Natural killer cell (primary cell): ENCODE results near the gene JAKMIP3. TPM values are rescaled to one million over a fixed set of nuclear protein-coding genes. Genes with fewer than 3 reads are reported as not detected.

Experiments used
- ATAC-seq, 3 donors: fragments of 150-1000 bp in 2 of 3; fragments of 200-7000 bp in 1 of 3; cut with Tn5 transposase; 1 replicate in 1 of 3; 2 replicates in 2 of 3; pipeline ENCODE4 v1.10.0; 2021; ENCODE audit warnings: mild to moderate bottlenecking in 2 of 3, moderate library complexity in 2 of 3
- DNase-seq, 2 donors: peaks; one replicate each; pipeline versions ENCODE4 v3.0.0 to v3.0.0-alpha.2; 2013 to 2021; ENCODE audit warnings: mixed read lengths in 1 of 2
- H3K27ac ChIP-seq: one replicate; pipeline ENCODE4 v1.5.1; 2013; ENCODE audit warnings: mild to moderate bottlenecking, low read length
- H3K27me3 ChIP-seq: one replicate; pipeline ENCODE4 v1.6.1; 2013; ENCODE audit warnings: low read length; ENCODE audit not compliant: control insufficient read depth, insufficient read depth
- H3K36me3 ChIP-seq: one replicate; pipeline ENCODE4 v1.6.1; 2013; ENCODE audit warnings: low read length; ENCODE audit not compliant: control insufficient read depth, insufficient read depth
- H3K4me1 ChIP-seq: one replicate; pipeline ENCODE4 v1.6.1; 2013; ENCODE audit warnings: low read length; ENCODE audit not compliant: control insufficient read depth, insufficient read depth
- H3K4me3 ChIP-seq: one replicate; pipeline ENCODE4 v1.5.1; 2013; ENCODE audit warnings: low read length
- H3K9me3 ChIP-seq: one replicate; pipeline ENCODE4 v1.6.1; 2013; ENCODE audit warnings: low read length; ENCODE audit not compliant: control insufficient read depth, insufficient read depth
- H3K27ac Mint-ChIP-seq, 2 donors: one replicate each; pipeline ENCODE4 v1.8.0; 2022; ENCODE audit warnings: mild to moderate bottlenecking in 2 of 2, mixed read lengths in 2 of 2, moderate library complexity in 1 of 2
- H3K27me3 Mint-ChIP-seq, 2 donors: one replicate each; pipeline ENCODE4 v1.8.0; 2022; ENCODE audit warnings: low read depth in 2 of 2, mixed read lengths in 2 of 2
- H3K36me3 Mint-ChIP-seq: one replicate; pipeline ENCODE4 v1.8.0; 2022; ENCODE audit warnings: mixed read lengths
- H3K4me1 Mint-ChIP-seq, 2 donors: one replicate each; pipeline ENCODE4 v1.8.0; 2022; ENCODE audit warnings: mixed read lengths in 2 of 2
- H3K4me3 Mint-ChIP-seq: one replicate; pipeline ENCODE4 v1.8.0; 2022; ENCODE audit warnings: mild to moderate bottlenecking, moderate library complexity, mixed read lengths
- H3K9me3 Mint-ChIP-seq, 2 donors: one replicate each; pipeline ENCODE4 v1.8.0; 2022; ENCODE audit warnings: mixed read lengths in 2 of 2
- WGBS: methylation state at CpG from one replicate; pipeline ENCODE4 v1.1.7; 2013; ENCODE audit warnings: missing lambda C conversion rate; ENCODE audit not compliant: insufficient coverage; 5-methylcytosine and 5-hydroxymethylcytosine counted together
- intact Hi-C: fragments of 100-400 bp; cut with micrococcal nuclease; formaldehyde crosslinking; loops from one replicate; pipeline ENCODE4 v1.14.2; 2022
- total RNA-seq, 4 donors: library from RNA; stranded (reverse); fragments of 120-200 nt in 1 of 4; gene quantifications; one replicate each; pipeline versions ENCODE4 v1.2.3 to v1.2.4, GENCODE V29; 2013 to 2022
- TF ChIP-seq, protein P1 (sequence below): fragments of 200-600 bp; IDR thresholded peaks from one replicate; pipeline ENCODE4 v1.8.0; 2022; ENCODE audit warnings: antibody characterized with exemption

The JAKMIP3 gene
- total RNA-seq, 3 donors from 2014 or later (not counting 1 experiment from before 2014, with no cell fraction given): 0.19 to 0.45 (median 0.20) TPM

DNA sequence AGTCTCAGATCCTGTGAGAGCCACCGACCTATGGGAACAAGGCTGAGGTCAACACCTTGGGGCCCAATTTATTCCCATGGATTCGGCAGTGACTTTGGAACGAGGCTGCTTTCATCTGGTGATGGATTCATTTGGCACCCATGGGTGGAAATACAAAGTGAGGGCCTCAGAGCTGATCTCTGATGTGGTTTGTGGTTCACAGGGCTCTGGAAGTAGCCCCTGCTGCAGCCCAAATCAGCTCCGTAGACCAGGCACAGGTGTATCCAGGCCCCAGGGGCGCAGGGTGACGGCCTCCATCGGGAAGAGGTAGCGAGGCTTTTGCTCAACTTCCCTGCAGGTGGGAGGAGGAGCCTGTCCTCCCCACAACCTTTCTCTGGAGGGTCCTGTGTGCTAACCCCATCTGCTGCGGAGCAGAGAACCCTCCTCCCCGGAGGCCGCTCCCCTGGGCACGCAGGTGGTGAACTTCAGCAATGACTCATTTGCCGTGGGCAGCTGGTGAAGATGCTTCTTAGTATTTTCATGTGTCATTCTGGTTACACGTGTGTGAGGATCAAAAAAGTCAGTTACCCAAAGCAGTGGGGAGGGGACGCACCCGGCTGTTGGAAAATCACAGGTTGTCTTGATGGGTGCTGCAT, 7.5 kb upstream of the JAKMIP3 start:
- 69% methylated on average over 16 of the region's 16 CpGs for WGBS

DNA sequence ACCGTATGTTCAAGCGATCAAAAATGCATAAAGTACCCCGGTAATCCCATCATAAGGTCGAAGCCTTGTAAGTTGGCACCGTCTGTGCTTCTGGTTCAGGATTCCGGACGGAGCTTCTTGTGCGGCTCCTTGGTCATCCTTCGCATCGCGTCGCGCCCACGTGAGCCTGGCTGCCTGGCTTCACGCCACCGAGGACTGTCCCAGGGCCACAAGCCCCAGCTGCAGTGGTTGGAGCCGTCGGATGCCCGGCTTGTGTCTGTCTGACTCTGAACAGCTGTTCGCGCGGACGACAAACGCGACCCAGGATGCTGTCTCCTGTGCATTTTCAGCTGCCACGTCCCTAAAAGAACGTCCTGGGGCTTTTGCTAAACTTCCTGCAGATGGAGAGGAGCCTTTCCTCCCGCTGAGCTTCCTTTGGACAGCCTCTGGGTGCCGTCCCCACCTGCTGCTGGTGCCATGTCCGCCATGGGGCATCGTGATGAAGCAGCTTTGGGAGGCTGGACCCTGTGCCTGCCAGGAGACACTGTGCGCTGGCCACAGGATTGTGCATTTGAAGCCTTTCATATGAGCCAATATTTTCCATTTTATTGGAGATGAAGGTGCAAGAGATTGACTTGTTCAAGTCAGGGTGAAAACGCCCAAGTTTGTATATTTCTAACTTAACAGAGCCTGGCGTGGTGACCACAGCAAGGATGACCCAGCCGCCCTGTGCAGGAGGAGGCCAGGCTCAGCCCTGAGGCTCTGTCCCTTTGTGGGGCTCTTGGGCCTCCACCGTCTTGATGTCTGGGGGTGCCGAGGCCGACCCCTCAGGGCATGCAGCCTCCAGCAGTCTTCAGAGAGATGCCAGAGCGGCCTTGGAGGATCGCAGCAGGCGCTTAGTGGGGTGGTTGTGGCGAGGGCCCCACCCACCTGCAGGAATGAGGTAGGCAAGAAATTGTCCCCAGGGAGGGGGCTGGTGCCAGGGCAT, 6.7 kb upstream of the JAKMIP3 start:
- WGBS: 86% methylated on average over 42 of the region's 42 CpGs
- TF ChIP-seq, protein P1, sequence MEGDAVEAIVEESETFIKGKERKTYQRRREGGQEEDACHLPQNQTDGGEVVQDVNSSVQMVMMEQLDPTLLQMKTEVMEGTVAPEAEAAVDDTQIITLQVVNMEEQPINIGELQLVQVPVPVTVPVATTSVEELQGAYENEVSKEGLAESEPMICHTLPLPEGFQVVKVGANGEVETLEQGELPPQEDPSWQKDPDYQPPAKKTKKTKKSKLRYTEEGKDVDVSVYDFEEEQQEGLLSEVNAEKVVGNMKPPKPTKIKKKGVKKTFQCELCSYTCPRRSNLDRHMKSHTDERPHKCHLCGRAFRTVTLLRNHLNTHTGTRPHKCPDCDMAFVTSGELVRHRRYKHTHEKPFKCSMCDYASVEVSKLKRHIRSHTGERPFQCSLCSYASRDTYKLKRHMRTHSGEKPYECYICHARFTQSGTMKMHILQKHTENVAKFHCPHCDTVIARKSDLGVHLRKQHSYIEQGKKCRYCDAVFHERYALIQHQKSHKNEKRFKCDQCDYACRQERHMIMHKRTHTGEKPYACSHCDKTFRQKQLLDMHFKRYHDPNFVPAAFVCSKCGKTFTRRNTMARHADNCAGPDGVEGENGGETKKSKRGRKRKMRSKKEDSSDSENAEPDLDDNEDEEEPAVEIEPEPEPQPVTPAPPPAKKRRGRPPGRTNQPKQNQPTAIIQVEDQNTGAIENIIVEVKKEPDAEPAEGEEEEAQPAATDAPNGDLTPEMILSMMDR: no peak

More for the DNA sequence above, 7.5 kb upstream of the JAKMIP3 start:
- TF ChIP-seq, protein P1: no peak
- no peaks in the 10 kb centered on the region for H3K4me1 Mint-ChIP-seq
- Histone ChIP-seq H3K9me3 (peaks cover 9% of the 10 kb centered on the region), H3K4me1 (no peaks in the 10 kb centered on the region), H3K27me3 (no peaks in the 10 kb centered on the region), H3K36me3 (no peaks in the 10 kb centered on the region), H3K4me3 (no peak overlapping the region), H3K27ac (no peak overlapping the region)
- ATAC-seq (no peak), DNase-seq (no peak)
- no peaks in the 10 kb centered on the region for H3K36me3 Mint-ChIP-seq
- no peaks in the 10 kb centered on the region for H3K9me3 Mint-ChIP-seq
- H3K27ac Mint-ChIP-seq: no peak overlapping the region
- intact Hi-C loops: no loop called here
- no peak overlapping the region for H3K4me3 Mint-ChIP-seq
- H3K27me3 Mint-ChIP-seq: peaks cover 19 to 22% of the 10 kb centered on the region in 2 donors

DNA sequence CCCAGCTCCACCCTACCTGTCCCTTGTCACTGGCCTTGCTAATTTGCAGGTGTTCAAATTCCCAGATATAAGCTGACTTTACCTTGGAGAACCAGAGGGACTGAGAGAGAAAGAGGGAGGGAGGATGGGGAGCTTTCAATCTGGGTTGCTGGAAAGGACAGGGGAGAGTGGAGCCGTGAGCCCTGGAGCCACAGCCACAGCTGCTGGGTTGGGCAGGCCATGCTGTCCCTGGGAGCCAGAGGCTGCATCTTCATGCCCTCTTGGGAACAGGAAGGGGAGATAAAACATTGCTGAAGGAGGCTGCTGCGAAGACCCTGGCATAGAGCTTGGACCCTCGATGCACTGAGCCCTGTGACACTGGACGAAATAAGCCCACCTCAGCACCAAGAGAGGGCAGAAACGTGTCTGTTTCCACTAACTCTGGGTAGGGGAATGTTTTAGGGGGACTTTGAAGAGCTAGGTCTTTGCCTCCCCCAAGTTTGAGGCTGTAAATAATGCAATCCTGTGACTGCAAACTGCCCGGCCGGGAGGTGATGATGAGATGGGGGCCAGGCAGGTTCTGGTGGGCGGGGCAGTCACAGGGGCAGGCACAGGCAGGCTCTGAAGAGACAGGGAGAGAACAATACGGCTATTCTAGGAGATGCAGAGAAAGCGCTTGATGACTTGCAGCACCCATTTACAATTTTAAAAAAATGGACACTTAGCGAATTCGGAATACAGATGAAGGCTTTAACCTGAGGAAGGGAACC, 5.8 kb upstream of the JAKMIP3 start:
- Mint-ChIP-seq H3K27me3 (peaks cover 18 to 22% of the 10 kb centered on the region in 2 donors), H3K4me3 (no peak overlapping the region), H3K9me3 (no peaks in the 10 kb centered on the region), H3K36me3 (no peaks in the 10 kb centered on the region), H3K4me1 (no peaks in the 10 kb centered on the region), H3K27ac (no peak overlapping the region)
- Histone ChIP-seq H3K36me3 (no peaks in the 10 kb centered on the region), H3K4me3 (no peak overlapping the region), H3K9me3 (no peaks in the 10 kb centered on the region), H3K27ac (no peak overlapping the region), H3K27me3 (no peaks in the 10 kb centered on the region), H3K4me1 (no peaks in the 10 kb centered on the region)
- DNase-seq (no peak), ATAC-seq (no peak)
- intact Hi-C loops: no loop called here
- WGBS: 57% methylated on average over 12 of the region's 12 CpGs
- TF ChIP-seq, protein P1: no peak

More for the DNA sequence above, 6.7 kb upstream of the JAKMIP3 start:
- Mint-ChIP-seq H3K4me3 (no peak overlapping the region), H3K27me3 (peaks cover 22% of the 10 kb centered on the region in 2 donors), H3K27ac (no peak overlapping the region), H3K9me3 (no peaks in the 10 kb centered on the region), H3K4me1 (no peaks in the 10 kb centered on the region), H3K36me3 (no peaks in the 10 kb centered on the region)
- Histone ChIP-seq H3K27ac (no peak overlapping the region), H3K4me3 (no peak overlapping the region), H3K27me3 (no peaks in the 10 kb centered on the region), H3K4me1 (no peaks in the 10 kb centered on the region), H3K36me3 (no peaks in the 10 kb centered on the region), H3K9me3 (peaks cover 4% of the 10 kb centered on the region)
- intact Hi-C loops: no loop called here
- DNase-seq (no peak), ATAC-seq (no peak)
